IMR-90 (cell line): Measurements from ENCODE around the gene GABBR2. TPM values are rescaled to one million over a fixed set of nuclear protein-coding genes. Genes with fewer than 3 reads are reported as not detected.

Experiments used
- ATAC-seq: fragments of 200-7000 bp; cut with Tn5 transposase; 2 replicates; pipeline ENCODE4 v1.9.1; 2020; ENCODE audit warnings: low read depth, mild to moderate bottlenecking, moderate library complexity
- BruUV-seq: library from RNA; stranded (reverse); fragments of 400-500 nt; replicated peaks from 2 replicates; lab custom pipeline; 2021; lab: Mats Ljungman, UMichigan
- CTCF ChIA-PET: fragments of 300-600 bp; formaldehyde crosslinking; extraction: SDS; loops from one replicate; lab custom pipeline; 2021; ENCODE audit warnings: antibody characterized with exemption; lab: Yijun Ruan, JAX
- POLR2A ChIA-PET: fragments of 300-600 bp; sonication (Branson Sonifier 250); formaldehyde crosslinking; loops from one replicate; lab custom pipeline; 2022; ENCODE audit warnings: antibody characterized with exemption; ENCODE audit not compliant: unreplicated experiment; lab: Charles Lee
- DNase-seq: peaks from one replicate; pipeline ENCODE4 v3.0.0; 2013
- H2AFZ ChIP-seq: replicated peaks from 2 replicates; pipeline ENCODE3; 2013; ENCODE audit warnings: low read length, mild to moderate bottlenecking; ENCODE audit not compliant: poor library complexity
- H2AK5ac ChIP-seq: 2 replicates; pipeline ENCODE4 v1.6.1; 2013; ENCODE audit warnings: low read depth, low read length, inconsistent platforms
- H2AK9ac ChIP-seq: replicated peaks from 2 replicates; pipeline ENCODE3; 2013; ENCODE audit warnings: mild to moderate bottlenecking, low read depth, low read length, moderate library complexity; ENCODE audit not compliant: poor library complexity
- H2BK120ac ChIP-seq: 2 replicates; pipeline ENCODE4 v1.6.1; 2013; ENCODE audit warnings: low read depth, low read length, inconsistent platforms
- H2BK15ac ChIP-seq: 3 replicates; pipeline ENCODE4 v1.6.1; 2013; ENCODE audit warnings: low read depth, low read length, inconsistent platforms
- H2BK20ac ChIP-seq: 2 replicates; pipeline ENCODE4 v1.6.1; 2013; ENCODE audit warnings: low read depth, mild to moderate bottlenecking, inconsistent platforms, low read length, moderate library complexity
- H2BK5ac ChIP-seq: 2 replicates; pipeline ENCODE4 v1.6.1; 2013; ENCODE audit warnings: mild to moderate bottlenecking, low read depth, low read length, inconsistent platforms; ENCODE audit not compliant: poor library complexity, severe bottlenecking
- H3K14ac ChIP-seq: replicated peaks from 2 replicates; pipeline ENCODE4 v1.6.1; 2013; ENCODE audit warnings: low read depth, low read length, inconsistent platforms
- H3K18ac ChIP-seq: 2 replicates; pipeline ENCODE4 v1.6.1; 2013; ENCODE audit warnings: low read depth, low read length, control low read depth
- H3K23ac ChIP-seq: 2 replicates; pipeline ENCODE4 v1.6.1; 2013; ENCODE audit warnings: low read depth, low read length, inconsistent platforms
- H3K27ac ChIP-seq: 2 replicates; pipeline ENCODE4 v1.5.1; 2013; ENCODE audit warnings: mild to moderate bottlenecking, control low read depth, low read length; ENCODE audit not compliant: insufficient read depth
- H3K27me3 ChIP-seq: 2 replicates; pipeline ENCODE4 v1.6.1; 2013; ENCODE audit warnings: low read length; ENCODE audit not compliant: control insufficient read depth, insufficient read depth
- H3K36me3 ChIP-seq: 2 replicates; pipeline ENCODE4 v1.6.1; 2013; ENCODE audit warnings: low read length, mixed read lengths; ENCODE audit not compliant: control insufficient read depth, insufficient read depth
- H3K4ac ChIP-seq: 2 replicates; pipeline ENCODE4 v1.6.1; 2013; ENCODE audit warnings: low read depth, low read length, inconsistent platforms
- H3K4me1 ChIP-seq: 2 replicates; pipeline ENCODE4 v1.6.1; 2013; ENCODE audit warnings: low read length, mixed read lengths; ENCODE audit not compliant: control insufficient read depth, insufficient read depth
- H3K4me2 ChIP-seq: 2 replicates; pipeline ENCODE4 v1.6.1; 2013; ENCODE audit warnings: low read depth, mild to moderate bottlenecking, control low read depth, low read length, moderate library complexity
- H3K4me3 ChIP-seq: 2 replicates; pipeline ENCODE4 v1.5.1; 2013; ENCODE audit warnings: low read depth, mild to moderate bottlenecking, control low read depth, low read length, moderate library complexity; ENCODE audit not compliant: insufficient read depth
- H3K56ac ChIP-seq: 2 replicates; pipeline ENCODE4 v1.6.1; 2013; ENCODE audit warnings: low read length, inconsistent platforms; ENCODE audit not compliant: insufficient read depth; ENCODE audit errors: extremely low read depth
- H3K79me1 ChIP-seq, 2 experiments: 2 replicates each; pipeline ENCODE4 v1.6.1; 2013; ENCODE audit warnings: low read length in 2 of 2, inconsistent platforms in 1 of 2, low read depth in 1 of 2
- H3K9ac ChIP-seq: 2 replicates; pipeline ENCODE4 v1.6.1; 2013; ENCODE audit warnings: low read depth, low read length, control low read depth
- H3K9me1 ChIP-seq: 2 replicates; pipeline ENCODE4 v1.6.1; 2013; ENCODE audit warnings: low read length, inconsistent platforms; ENCODE audit not compliant: insufficient read depth
- H3K9me3 ChIP-seq: 2 replicates; pipeline ENCODE4 v1.6.1; 2013; ENCODE audit warnings: low read length; ENCODE audit not compliant: control insufficient read depth, insufficient read depth
- H4K20me1 ChIP-seq: 2 replicates; pipeline ENCODE4 v1.6.1; 2013; ENCODE audit warnings: low read length, inconsistent platforms; ENCODE audit not compliant: insufficient read depth
- H4K5ac ChIP-seq: 2 replicates; pipeline ENCODE4 v1.6.1; 2013; ENCODE audit warnings: mild to moderate bottlenecking, low read depth, low read length, control low read depth
- H4K8ac ChIP-seq, 2 experiments: 2 replicates each; pipeline ENCODE4 v1.6.1; 2013; ENCODE audit warnings: low read depth in 2 of 2, low read length in 2 of 2, control low read depth in 1 of 2, inconsistent platforms in 1 of 2
- H4K91ac ChIP-seq: 2 replicates; pipeline ENCODE4 v1.6.1; 2013; ENCODE audit warnings: low read depth, low read length, inconsistent platforms; ENCODE audit not compliant: insufficient read depth
- BHLHE40 ChIP-seq: fragments of 150-350 bp; IDR thresholded peaks from 2 replicates; pipeline ENCODE4 v1.6.1; 2016; ENCODE audit warnings: mild to moderate bottlenecking, low read depth, low read length
- CEBPB ChIP-seq: IDR thresholded peaks from 2 replicates; pipeline ENCODE4 v1.6.1; 2012; ENCODE audit warnings: low read depth, low read length, improper control_type of control experiment
- FOS ChIP-seq: fragments of 150-350 bp; IDR thresholded peaks from 2 replicates; pipeline ENCODE4 v1.6.1; 2016; ENCODE audit warnings: low read depth, low read length
- MAFK ChIP-seq: IDR thresholded peaks from 2 replicates; pipeline ENCODE4 v1.6.1; 2012; ENCODE audit warnings: low read depth, low read length, improper control_type of control experiment
- MXI1 ChIP-seq: IDR thresholded peaks from 2 replicates; pipeline ENCODE4 v1.6.1; 2012; ENCODE audit warnings: low read depth, mild to moderate bottlenecking, low read length, moderate library complexity, borderline replicate concordance
- NFE2L2 ChIP-seq: fragments of 150-350 bp; IDR thresholded peaks from 2 replicates; pipeline ENCODE4 v1.6.1; 2016; ENCODE audit warnings: low read depth, mild to moderate bottlenecking, low read length
- POLR2A ChIP-seq: IDR thresholded peaks from 2 replicates; pipeline ENCODE4 v1.6.1; 2012; ENCODE audit warnings: mild to moderate bottlenecking, low read depth, low read length
- RCOR1 ChIP-seq: IDR thresholded peaks from 2 replicates; pipeline ENCODE4 v1.6.1; 2012; ENCODE audit warnings: mild to moderate bottlenecking, low read length, improper control_type of control experiment; ENCODE audit not compliant: insufficient replicate concordance
- USF2 ChIP-seq: fragments of 150-350 bp; IDR thresholded peaks from 2 replicates; pipeline ENCODE4 v1.6.1; 2017; ENCODE audit warnings: mild to moderate bottlenecking, antibody characterized with exemption, low read length, low read depth
- WGBS, 2 experiments: methylation state at CpG; one replicate each; pipeline versions ENCODE4 v1.1.5 to v1.1.7; 2013; ENCODE audit warnings: missing lambda C conversion rate in 2 of 2; ENCODE audit not compliant: insufficient read length in 1 of 2; ENCODE audit errors: extremely low coverage in 2 of 2; 5-methylcytosine and 5-hydroxymethylcytosine counted together
- dilution Hi-C: fragments of 300-500 bp; cut with HindIII; formaldehyde crosslinking; loops from one replicate; pipeline ENCODE4 v1.14.3; 2018; ENCODE audit warnings: low sequenced_read_pairs; ENCODE audit not compliant: unreplicated experiment
- in situ Hi-C: fragments of 300-500 bp; cut with MboI; formaldehyde crosslinking; loops from 3 replicates; pipeline ENCODE4 v1.14.3; 2019; ENCODE audit warnings: low sequenced_read_pairs, inconsistent platforms, mixed read lengths
- intact Hi-C: fragments of 100-400 bp; cut with micrococcal nuclease; formaldehyde crosslinking; loops from 2 replicates; pipeline ENCODE4 v1.10.0; 2022
- polyA plus RNA-seq, 3 experiments: library from polyadenylated mRNA; depleted of rRNA; stranded (reverse); fragments of >200 nt; gene quantifications; 2 replicates each; pipeline ENCODE4 v1.2.3, GENCODE V29; 2012; ENCODE audit warnings: low replicate concordance in 1 of 3
- total RNA-seq: library from RNA; depleted of rRNA; stranded (reverse); fragments of >200 nt; gene quantifications from 2 replicates; pipeline ENCODE4 v1.2.3, GENCODE V29; 2012

The GABBR2 gene
- total and polyA plus RNA-seq, 2 of the 4 experiments (the other 2 are of a cell fraction): 14.2 to 20.3 TPM

- no peak overlapping the region for H3K14ac ChIP-seq
- no peak overlapping the region for H2AK5ac ChIP-seq
- no peak overlapping the region for H3K18ac ChIP-seq
- H3K27ac ChIP-seq: no peak overlapping the region
- WGBS, 2 experiments: 83% methylated on average over 2 of the region's 4 CpGs; no CpG with 5 or more reads in 1 of the 2 experiments
- no peak overlapping the region for H3K4ac ChIP-seq
- H4K5ac ChIP-seq: no peak overlapping the region
- H4K20me1 ChIP-seq: no peaks in the 10 kb centered on the region
- no peak for TF ChIP-seq USF2
- no peak for TF ChIP-seq MXI1
- no peak for TF ChIP-seq CEBPB
- no peak for TF ChIP-seq RCOR1
- TF ChIP-seq MAFK: no peak
- no peak for TF ChIP-seq NFE2L2
- no peak for TF ChIP-seq FOS
- no peak for TF ChIP-seq POLR2A
- TF ChIP-seq BHLHE40: no peak
- H3K9ac ChIP-seq: no peak overlapping the region
- H3K27me3 ChIP-seq: no peaks in the 10 kb centered on the region
- intact Hi-C loops: loop anchor here (5.0 kb wide), 1 partner anchor 39 kb away; no protein-coding TSS in a partner anchor
- H3K79me1 ChIP-seq: peaks cover 0 to 6% of the 10 kb centered on the region in 2 experiments; a peak in 3 of 4 replicates
- DNase-seq (no peak), ATAC-seq (no peak)
- H2BK20ac ChIP-seq: no peak overlapping the region
- ChIA-PET CTCF (no interaction called here), POLR2A (no interaction called here)
- no peak overlapping the region for H2BK15ac ChIP-seq
- dilution Hi-C loops: no loop called here
- H2BK5ac ChIP-seq: no peak overlapping the region
- H3K4me2 ChIP-seq: no peak overlapping the region
- no peak overlapping the region for H2AFZ ChIP-seq
- no peak overlapping the region for H3K23ac ChIP-seq
- H2AK9ac ChIP-seq: no peak overlapping the region
- H4K91ac ChIP-seq: no peak overlapping the region
- H3K9me1 ChIP-seq: peaks cover 20% of the 10 kb centered on the region
- H3K4me3 ChIP-seq: no peak overlapping the region
- no peak overlapping the region for H2BK120ac ChIP-seq
- in situ Hi-C loops: no loop called here
- no peak overlapping the region for H4K8ac ChIP-seq
- H3K56ac ChIP-seq: no peak overlapping the region
- peaks cover 17% of the 10 kb centered on the region for H3K4me1 ChIP-seq
- H3K9me3 ChIP-seq: no peaks in the 10 kb centered on the region; the same call in 1 of the 2 replicates
- H3K36me3 ChIP-seq: peaks cover 2% of the 10 kb centered on the region; the same call in 1 of the 2 replicates
- no TSS peak for BruUV-seq
Measured at GRCh38 chr9:98370976-98371315, 337.8 kb downstream of the GABBR2 start.
